GM19240 (cell line): ENCODE measurements around the gene EFCAB11.

Experiments
- DNase-seq: peaks from one replicate; pipeline ENCODE4 v3.0.0; 2011; ENCODE audit warnings: low spot score; ENCODE audit not compliant: insufficient read length

The EFCAB11 gene

GRCh38 chr14:89954070-89955021, at the start of gene EFCAB11:
TSS of gene EFCAB11 (minus strand) at chr14:89954730. CDS start at chr14:89954660, 70 bp downstream.
- peak; percentile 74 for DNase-seq

- DNase-seq = no peak
Measured at GRCh38 chr14:90003526-90004307, 49.2 kb upstream of the EFCAB11 start.

- no peak for DNase-seq
Measured at GRCh38 chr14:90000935-90001334, 46.4 kb upstream of the EFCAB11 start.

- no peak for DNase-seq
Measured at GRCh38 chr14:89996963-89997362, 42.4 kb upstream of the EFCAB11 start.

GRCh38 chr14:89992273-89992672, 37.7 kb upstream of the EFCAB11 start:
- no peak for DNase-seq

GRCh38 chr14:89990623-89991275, 36.2 kb upstream of the EFCAB11 start:
- DNase-seq = no peak

- no peak for DNase-seq
Measured at GRCh38 chr14:89990218-89990617, 35.7 kb upstream of the EFCAB11 start.

- no peak for DNase-seq
Measured at GRCh38 chr14:89988787-89989186, 34.3 kb upstream of the EFCAB11 start.

- no peak for DNase-seq
Measured at GRCh38 chr14:89987161-89987475, 32.6 kb upstream of the EFCAB11 start.

- DNase-seq = no peak
Measured at GRCh38 chr14:89986462-89987160, 32.1 kb upstream of the EFCAB11 start.

- DNase-seq = no peak
Measured at GRCh38 chr14:89983375-89983774, 28.8 kb upstream of the EFCAB11 start.

- no peak for DNase-seq
Measured at GRCh38 chr14:89978656-89979055, 24.1 kb upstream of the EFCAB11 start.

- DNase-seq = no peak
Measured at GRCh38 chr14:89977668-89978067, 23.1 kb upstream of the EFCAB11 start.

GRCh38 chr14:89973234-89973823, 18.8 kb upstream of the EFCAB11 start:
- DNase-seq = peak; percentile 51

- no peak for DNase-seq
Measured at GRCh38 chr14:89965839-89966238, 11.3 kb upstream of the EFCAB11 start.

GRCh38 chr14:89963288-89963978, 8.9 kb upstream of the EFCAB11 start:
- no peak for DNase-seq

GRCh38 chr14:89960914-89961313, 6.4 kb upstream of the EFCAB11 start:
- no peak for DNase-seq

- no peak for DNase-seq
Measured at GRCh38 chr14:89959853-89960445, 5.4 kb upstream of the EFCAB11 start.

- DNase-seq = no peak
Measured at GRCh38 chr14:89958966-89959365, 4.4 kb upstream of the EFCAB11 start.

GRCh38 chr14:89957791-89958190, 3.3 kb upstream of the EFCAB11 start:
- DNase-seq = no peak
